GM18508 (cell line): ENCODE data around the gene GFOD2.
"Not testable (repeated sequence)": the region's sequence is repeated elsewhere in the genome, so short reads cannot be mapped to it uniquely, and the experiment has no call there.

Experiments used
- ATAC-seq: cut with Tn5 transposase; IDR thresholded peaks from one replicate; pipeline ENCODE4 v1.9.1; 2021; ENCODE audit warnings: moderate number of reproducible peaks; ENCODE audit not compliant: insufficient read depth, unreplicated experiment

Gene GFOD2

GRCh38 chr16:67708368-67708771, 10.7 kb downstream of the GFOD2 start:
- no peak for ATAC-seq

GRCh38 chr16:67707790-67708189, 11.3 kb downstream of the GFOD2 start:
- ATAC-seq = no peak

GRCh38 chr16:67707210-67707609, 11.9 kb downstream of the GFOD2 start:
- no peak for ATAC-seq

- ATAC-seq = no peak
Measured at GRCh38 chr16:67704110-67704509, 15.0 kb downstream of the GFOD2 start.

- ATAC-seq = no peak
Measured at GRCh38 chr16:67703626-67704025, 15.5 kb downstream of the GFOD2 start.

- ATAC-seq = no peak
Measured at GRCh38 chr16:67702130-67702529, 17.0 kb downstream of the GFOD2 start.

GRCh38 chr16:67701420-67701819, 17.7 kb downstream of the GFOD2 start:
- no peak for ATAC-seq

GRCh38 chr16:67699265-67699664, 19.9 kb downstream of the GFOD2 start:
- ATAC-seq = no peak

- ATAC-seq = no peak
Measured at GRCh38 chr16:67697422-67698185, 21.5 kb downstream of the GFOD2 start.

- ATAC-seq = no peak
Measured at GRCh38 chr16:67694611-67695010, 24.5 kb downstream of the GFOD2 start.

GRCh38 chr16:67693517-67694285, 25.4 kb downstream of the GFOD2 start:
- not testable (repeated sequence) for ATAC-seq

- no peak for ATAC-seq
Measured at GRCh38 chr16:67685388-67686112, 33.6 kb downstream of the GFOD2 start.

GRCh38 chr16:67683767-67684166, 35.3 kb downstream of the GFOD2 start:
- no peak for ATAC-seq

GRCh38 chr16:67679935-67680897, 38.9 kb downstream of the GFOD2 start:
- no peak for ATAC-seq

- no peak for ATAC-seq
Measured at GRCh38 chr16:67678354-67679023, 40.6 kb downstream of the GFOD2 start.

GRCh38 chr16:67677712-67678111, 41.4 kb downstream of the GFOD2 start:
- ATAC-seq = no peak

- ATAC-seq = no peak
Measured at GRCh38 chr16:67676939-67677338, 42.2 kb downstream of the GFOD2 start.

- no peak for ATAC-seq
Measured at GRCh38 chr16:67676516-67676915, 42.6 kb downstream of the GFOD2 start.

- ATAC-seq = no peak
Measured at GRCh38 chr16:67675999-67676398, 43.1 kb downstream of the GFOD2 start.
